Left colon (tissue), 2 donors: Measurements from ENCODE around the gene MSH2. TPM values are rescaled to one million over a fixed set of nuclear protein-coding genes. Genes with fewer than 3 reads are reported as not detected.

Experiments
- ATAC-seq: fragments of 200-7000 bp; cut with Tn5 transposase; one replicate; pipeline ENCODE4 v1.9.1; 2020; ENCODE audit warnings: mild to moderate bottlenecking, moderate library complexity
- DNase-seq, 2 donors: peaks; one replicate each; pipeline ENCODE4 v3.0.0-alpha.2; 2020
- intact Hi-C, 2 donors: fragments of 100-400 bp; cut with DNase I in 1 of 2; cut with micrococcal nuclease in 1 of 2; formaldehyde crosslinking; loops; one replicate each; pipeline versions ENCODE4 v1.11.2 to v1.14.0; 2022; cut with DNase I, micrococcal nuclease
- total RNA-seq, 2 donors: library from RNA; stranded (reverse); fragmentation: NEBNext Ultra II Directional; extraction: Animal tissue kit (Norgen Biotek cat#: 25700); gene quantifications; one replicate each; pipeline ENCODE4 v1.2.1, GENCODE V29; 2021
- donor health status: DM: no; HTN: no; CAD: no.
- donor health status: DM: yes; HTN: yes; CAD: no.

Gene MSH2
- total RNA-seq, 2 donors from 2014 or later = 10.9 to 12.2 TPM

DNA sequence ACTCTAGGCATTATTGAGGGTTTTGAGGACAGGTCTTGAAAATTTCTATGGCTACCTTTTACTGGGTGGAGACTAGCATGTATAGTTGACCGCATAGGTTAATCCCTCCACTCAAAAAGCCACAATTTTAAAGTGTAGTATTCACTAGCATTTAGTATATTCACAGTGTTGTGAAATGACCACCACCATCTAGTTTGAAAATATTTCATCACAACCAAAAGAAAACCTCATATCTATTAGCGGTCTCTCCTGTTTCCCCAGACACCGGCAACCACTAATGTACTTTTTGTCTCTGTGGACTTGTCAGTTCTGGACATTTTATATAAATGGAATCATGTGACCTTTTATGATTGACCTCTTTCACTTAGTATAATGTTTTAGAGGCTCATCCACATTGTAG, 53.9 kb downstream of the MSH2 start:
- intact Hi-C loops = no loop called here
- no peak for ATAC-seq
- DNase-seq = no peak

- ATAC-seq (no peak), DNase-seq (no peak)
- intact Hi-C loops = no loop called here
Observed at GRCh38 chr2:47457268-47457667, 54.3 kb downstream of the MSH2 start.

- no peak for ATAC-seq
Observed at GRCh38 chr2:47459021-47459420, 56.1 kb downstream of the MSH2 start.

GRCh38 chr2:47460766-47461165, 57.8 kb downstream of the MSH2 start:
- no peak for DNase-seq
- intact Hi-C loops = no loop called here
- ATAC-seq = no peak

More at GRCh38 chr2:47459021-47459420, 56.1 kb downstream of the MSH2 start:
- DNase-seq = no peak
- intact Hi-C loops = no loop called here

GRCh38 chr2:47471429-47472116, 68.6 kb downstream of the MSH2 start:
- intact Hi-C loops = no loop called here

GRCh38 chr2:47479863-47480262, 76.9 kb downstream of the MSH2 start:
- DNase-seq (no peak), ATAC-seq (no peak)
- intact Hi-C loops = no loop called here

More at GRCh38 chr2:47471429-47472116, 68.6 kb downstream of the MSH2 start:
- ATAC-seq (peak; percentile 98), DNase-seq (no peak)

DNA sequence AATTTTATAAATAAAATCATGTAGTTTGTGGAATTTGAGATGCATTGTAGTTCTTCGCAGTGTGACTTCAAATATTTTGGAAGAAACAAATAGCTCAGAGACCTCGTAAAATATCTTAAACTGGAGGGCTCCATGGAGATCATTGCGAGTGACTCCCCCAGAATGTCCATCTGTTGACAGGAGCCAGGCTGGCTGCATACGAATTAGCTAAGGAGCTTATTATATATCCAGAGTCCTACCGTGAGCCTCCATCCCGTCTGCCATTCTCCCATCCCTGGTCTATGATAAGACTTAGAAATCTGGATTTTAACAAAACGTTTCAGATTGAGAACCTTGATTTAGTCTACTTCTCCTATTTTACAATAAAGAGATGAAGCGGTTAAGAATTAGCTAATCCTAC, 80.2 kb downstream of the MSH2 start:
- ATAC-seq = no peak
- DNase-seq = no peak
- intact Hi-C loops = no loop called here

DNA sequence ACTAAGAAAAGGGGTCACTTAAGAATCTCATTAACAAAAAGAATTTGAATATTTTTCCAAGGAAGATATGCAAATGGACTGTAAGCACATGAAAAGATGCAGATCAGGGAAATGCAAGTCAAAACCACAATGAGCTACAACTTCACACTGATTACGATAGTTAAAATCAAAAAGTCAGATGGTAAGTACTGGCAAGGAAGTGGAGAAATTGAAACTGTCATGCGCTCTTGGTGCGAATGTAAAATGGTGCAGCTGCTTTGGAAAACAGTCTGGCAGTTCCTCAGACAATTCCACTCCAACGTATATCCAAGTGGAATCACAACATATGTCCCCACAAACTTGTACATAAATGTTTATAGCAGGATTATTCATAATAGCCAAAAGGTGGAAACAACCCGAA, 81.4 kb downstream of the MSH2 start:
- intact Hi-C loops = no loop called here
- no peak for DNase-seq
- no peak for ATAC-seq

DNA sequence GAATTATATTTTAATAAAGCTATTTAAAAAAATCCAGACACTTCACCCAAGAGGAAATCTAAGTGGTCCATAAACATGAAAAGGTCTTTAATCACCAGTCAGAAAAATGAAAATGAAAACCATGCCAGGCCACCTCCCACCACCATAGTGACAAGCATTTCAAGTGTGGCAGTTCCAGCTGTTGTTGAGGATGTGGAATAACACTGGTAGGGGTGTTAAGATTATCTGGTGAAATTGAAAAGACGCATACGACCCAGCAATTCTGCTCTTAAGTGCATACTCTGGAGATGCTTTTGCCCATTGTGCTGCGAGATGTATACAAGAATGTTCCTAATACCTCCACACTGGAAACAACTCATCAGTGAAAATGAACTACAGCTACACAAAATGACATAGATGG, 82.2 kb downstream of the MSH2 start:
- intact Hi-C loops = no loop called here
- DNase-seq = no peak
- no peak for ATAC-seq

- ATAC-seq (no peak), DNase-seq (no peak)
- intact Hi-C loops = no loop called here
Observed at GRCh38 chr2:47485751-47486300, 82.9 kb downstream of the MSH2 start.

DNA sequence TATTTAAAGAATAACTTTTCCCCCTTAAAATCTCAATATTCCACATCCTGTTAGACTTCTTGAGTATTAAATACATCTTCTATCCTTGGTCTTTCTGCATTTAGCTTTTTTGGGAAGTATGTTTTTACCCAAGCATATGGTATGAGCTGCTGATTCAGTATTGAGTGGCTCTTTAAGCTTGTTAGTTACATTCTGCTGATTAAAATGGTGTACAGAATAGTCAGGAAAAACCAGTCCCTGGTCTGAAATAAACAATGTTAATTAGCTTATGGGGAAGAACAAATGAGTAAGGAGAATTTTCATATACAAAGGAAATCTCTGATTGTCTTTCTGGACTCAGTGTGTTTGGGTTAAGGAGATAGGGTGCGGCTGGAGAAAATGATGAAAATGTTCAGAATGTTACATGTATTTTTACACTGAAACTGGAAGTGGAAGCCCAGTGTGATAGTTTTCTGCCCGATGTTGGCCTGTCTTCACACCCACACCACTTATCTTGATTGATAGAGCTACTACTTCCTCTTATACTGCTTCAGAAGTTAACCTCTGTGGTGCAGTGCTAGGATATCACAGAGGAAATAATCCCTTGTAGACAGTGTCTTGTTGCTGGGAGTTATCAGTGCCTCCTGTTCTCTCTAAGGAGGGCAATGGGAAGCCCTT, 84.0 kb downstream of the MSH2 start:
- DNase-seq = no peak
- intact Hi-C loops = no loop called here
- peak; percentile 57 for ATAC-seq

DNA sequence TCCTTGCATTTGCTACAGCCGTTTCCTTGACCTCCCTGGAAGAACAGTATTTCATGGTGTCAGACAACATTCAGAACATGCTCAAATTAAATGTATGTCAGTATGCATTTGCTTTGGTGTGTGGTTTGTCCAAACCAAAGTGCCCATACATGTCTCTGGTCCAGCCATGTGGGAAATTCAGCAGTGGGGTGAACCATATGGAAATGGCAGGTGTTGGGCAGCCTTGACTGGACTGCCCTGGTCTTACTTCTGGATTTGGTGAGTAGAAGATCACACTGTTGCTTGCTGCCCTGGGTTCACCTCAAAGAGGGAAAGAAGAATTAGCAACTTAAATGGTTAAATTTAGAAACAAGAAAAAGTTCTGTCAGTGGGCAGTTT, 84.5 kb downstream of the MSH2 start:
- DNase-seq (no peak), ATAC-seq (no peak)
- intact Hi-C loops = no loop called here

GRCh38 chr2:47488870-47489584, 86.1 kb downstream of the MSH2 start:
- no peak for DNase-seq
- no peak for ATAC-seq
- intact Hi-C loops = no loop called here

DNA sequence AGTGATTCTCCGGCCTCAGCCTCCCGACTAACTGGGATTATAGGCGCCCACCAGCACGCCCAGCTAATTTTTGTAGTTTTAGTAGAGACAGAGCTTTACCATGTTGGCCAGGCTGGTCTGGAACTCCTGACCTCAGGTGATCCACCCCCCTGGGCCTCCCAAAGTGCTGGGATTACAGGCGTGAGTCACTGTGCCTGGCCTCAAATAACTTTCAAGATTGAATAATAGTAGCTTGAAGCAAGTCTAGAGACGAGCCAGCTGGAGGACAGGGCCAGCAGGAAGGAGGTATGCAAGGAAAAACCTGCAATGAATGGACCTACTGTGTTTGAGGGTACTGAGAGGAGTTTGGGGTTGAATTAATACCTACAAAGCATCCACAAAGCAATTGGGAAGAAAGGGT, 87.5 kb downstream of the MSH2 start:
- DNase-seq (no peak), ATAC-seq (no peak)
- intact Hi-C loops = no loop called here

- ATAC-seq = no peak
- no peak for DNase-seq
- intact Hi-C loops = no loop called here
Observed at GRCh38 chr2:47493317-47494035, 90.5 kb downstream of the MSH2 start.

DNA sequence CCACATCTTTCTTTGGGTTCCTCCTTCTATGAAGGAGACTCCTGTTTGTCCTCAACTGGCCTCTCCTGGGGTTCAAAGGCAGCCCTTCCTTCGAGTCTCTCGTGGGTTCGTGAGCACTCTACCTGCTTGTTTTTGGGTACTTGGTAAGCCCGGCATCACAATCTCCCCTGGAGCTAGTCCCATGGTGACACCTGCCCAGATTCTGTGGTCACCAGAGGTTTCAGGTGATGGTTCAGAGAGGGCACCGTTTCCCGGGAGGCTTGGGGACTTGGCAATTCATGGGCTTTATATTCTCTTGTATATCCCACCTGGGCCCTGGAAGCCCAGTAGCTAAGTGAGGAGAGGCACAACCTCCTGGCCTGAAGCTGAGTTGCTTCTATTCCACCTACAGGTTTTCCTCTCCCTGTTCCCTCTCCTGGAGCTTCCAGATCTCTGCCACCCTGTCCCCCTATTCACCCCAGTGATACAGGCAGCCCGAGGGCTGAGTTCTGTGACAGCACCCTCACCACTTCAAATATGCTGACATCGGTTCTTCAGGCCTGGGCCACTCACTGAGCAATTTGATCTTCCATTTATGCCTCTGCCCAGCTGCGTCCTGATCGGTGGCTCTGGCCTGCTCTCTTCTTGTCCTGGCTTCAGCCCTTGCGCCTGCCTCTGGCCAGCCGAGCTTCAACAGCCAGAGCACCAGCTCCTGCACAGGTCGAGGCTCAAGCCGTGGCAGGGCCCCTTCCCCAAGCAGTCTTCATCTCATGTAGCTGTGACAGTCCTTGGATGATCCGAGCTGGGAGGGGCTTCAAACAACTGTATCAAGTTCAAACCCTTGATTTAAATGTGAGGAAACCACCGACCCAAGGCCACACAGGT, 91.5 kb downstream of the MSH2 start:
- no peak for ATAC-seq
- intact Hi-C loops = no loop called here
- no peak for DNase-seq

DNA sequence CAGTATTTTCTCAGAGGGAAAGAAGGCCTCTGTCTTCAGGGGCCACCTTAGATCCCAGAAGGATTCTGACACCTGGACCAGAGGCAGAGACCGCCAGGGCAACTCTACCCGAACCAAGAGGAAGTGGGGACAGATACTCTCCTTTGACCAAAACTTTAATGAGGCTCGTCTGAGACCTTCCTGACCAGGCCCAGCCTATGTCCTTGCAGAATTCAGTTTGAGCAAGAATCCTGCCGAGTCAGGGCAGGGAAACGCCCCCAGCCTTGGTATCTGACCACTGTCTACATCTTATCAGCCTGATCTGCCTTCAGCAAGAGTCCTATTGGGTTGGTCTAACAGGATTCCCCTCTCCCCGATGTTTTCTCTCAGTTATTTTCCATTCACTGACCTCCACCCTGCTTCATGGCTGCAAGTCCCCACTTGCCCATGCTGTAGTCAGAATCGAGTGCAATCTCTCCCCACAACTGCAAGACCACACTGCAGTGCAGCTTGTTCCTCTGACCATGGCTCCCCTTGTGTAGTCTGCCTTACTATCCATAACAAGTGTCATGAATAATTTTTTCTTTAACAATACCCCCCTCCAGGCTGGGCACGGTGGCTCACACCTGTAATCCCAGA, 95.0 kb downstream of the MSH2 start:
- no peak for DNase-seq

DNA sequence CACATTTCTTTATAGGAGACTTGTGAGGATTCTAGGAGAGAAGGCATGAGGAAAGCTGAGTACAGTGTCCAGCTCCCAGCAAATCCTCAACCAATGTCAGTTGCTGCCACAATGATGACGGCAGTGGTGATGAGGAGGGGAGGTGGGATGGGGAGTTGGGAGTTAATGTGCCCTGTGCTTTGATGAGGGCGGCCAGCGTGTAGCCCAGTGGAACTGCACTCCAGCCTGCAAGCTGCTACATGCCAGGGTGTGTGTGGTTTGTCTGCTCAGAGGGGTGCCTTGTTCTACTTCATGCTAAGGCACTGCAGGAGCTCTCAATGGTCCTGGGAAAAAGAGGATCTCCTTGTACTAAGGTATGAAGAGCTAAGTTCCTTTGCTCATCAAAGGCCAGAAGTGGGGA, 96.1 kb downstream of the MSH2 start:
- DNase-seq (no peak), ATAC-seq (no peak)
- intact Hi-C loops = no loop called here

More for the DNA sequence above, 95.0 kb downstream of the MSH2 start:
- ATAC-seq = no peak
- intact Hi-C loops = no loop called here
